Lung (tissue), 12 donors: ENCODE data around the gene CPT1B. TPM values are rescaled to one million over a fixed set of nuclear protein-coding genes. Genes with fewer than 3 reads are reported as not detected.
"Not testable (repeated sequence)": the region's sequence is repeated elsewhere in the genome, so short reads cannot be mapped to it uniquely, and the experiment has no call there.

Experiments
- ATAC-seq: fragments of 200-7000 bp; cut with Tn5 transposase; one replicate; pipeline ENCODE4 v1.9.1; 2020; ENCODE audit warnings: moderate number of reproducible peaks; ENCODE audit not compliant: insufficient read depth, low FRiP score
- DNase-seq, 3 donors: peaks; one replicate each; pipeline ENCODE4 v3.0.0-alpha.2; 2013 to 2017
- H3K27ac ChIP-seq, 2 donors: one replicate each; pipeline ENCODE4 v1.5.1; 2013; ENCODE audit warnings: mild to moderate bottlenecking in 2 of 2, moderate library complexity in 2 of 2, control low read depth in 1 of 2, inconsistent platforms in 1 of 2, low read depth in 1 of 2, low read length in 1 of 2
- H3K27me3 ChIP-seq, 3 donors: one replicate each; pipeline ENCODE4 v1.5.1; 2013; ENCODE audit warnings: low read length in 2 of 3; ENCODE audit not compliant: control insufficient read depth in 3 of 3, insufficient read depth in 3 of 3
- H3K36me3 ChIP-seq, 4 donors: one replicate each; pipeline ENCODE4 v1.5.1; 2013; ENCODE audit warnings: low read length in 4 of 4, mild to moderate bottlenecking in 1 of 4, moderate library complexity in 1 of 4; ENCODE audit not compliant: control insufficient read depth in 4 of 4, insufficient read depth in 4 of 4
- H3K4me1 ChIP-seq, 5 donors: one replicate each; pipeline ENCODE4 v1.5.1; 2013; ENCODE audit warnings: low read length in 5 of 5, mild to moderate bottlenecking in 2 of 5, moderate library complexity in 1 of 5; ENCODE audit not compliant: control insufficient read depth in 5 of 5, insufficient read depth in 5 of 5
- H3K4me3 ChIP-seq: one replicate; pipeline ENCODE4 v1.5.1; 2013; ENCODE audit warnings: mild to moderate bottlenecking, control low read depth, moderate library complexity
- H3K9ac ChIP-seq, 2 donors: one replicate each; pipeline ENCODE4 v1.5.1; 2013; ENCODE audit warnings: low read length in 2 of 2, control low read depth in 1 of 2; ENCODE audit not compliant: insufficient read depth in 1 of 2
- H3K9me3 ChIP-seq, 4 donors: one replicate each; pipeline ENCODE4 v1.5.1; 2013; ENCODE audit warnings: low read length in 3 of 4, mild to moderate bottlenecking in 1 of 4, moderate library complexity in 1 of 4; ENCODE audit not compliant: control insufficient read depth in 4 of 4, insufficient read depth in 3 of 4
- WGBS, 2 donors: extraction: QIAGEN DNeasy Blood & Tissue Kit; methylation state at CpG; one replicate each; pipeline ENCODE4 v1.1.7; 2013; 5-methylcytosine and 5-hydroxymethylcytosine counted together
- polyA plus RNA-seq, 2 donors: library from polyadenylated mRNA; stranded (reverse); fragments of 200-250 nt; gene quantifications; one replicate each; pipeline ENCODE4 v1.2.1, GENCODE V29; 2013
- total RNA-seq, 2 donors: library from RNA; depleted of rRNA in 1 of 2; stranded (reverse); fragments of >200 nt in 1 of 2; gene quantifications; one replicate each; pipeline ENCODE4 v1.2.1, GENCODE V29; 2014 to 2021
- TF ChIP-seq, protein P1 (sequence below): IDR thresholded peaks from 2 replicates; pipeline ENCODE4 v1.5.1; 2012; ENCODE audit warnings: mild to moderate bottlenecking; ENCODE audit errors: control extremely low read depth, extremely low read depth
- donor health status: control.
- donor health status: control.
- donor health status: Bipolar disorder and iron deficiency.
- donor health status: healthy.
- donor health status: DM: yes; HTN: yes; CAD: no.

Gene CPT1B
- total and polyA plus RNA-seq, 4 donors: 5.7 to 21.2 (median 13.2) TPM

DNA sequence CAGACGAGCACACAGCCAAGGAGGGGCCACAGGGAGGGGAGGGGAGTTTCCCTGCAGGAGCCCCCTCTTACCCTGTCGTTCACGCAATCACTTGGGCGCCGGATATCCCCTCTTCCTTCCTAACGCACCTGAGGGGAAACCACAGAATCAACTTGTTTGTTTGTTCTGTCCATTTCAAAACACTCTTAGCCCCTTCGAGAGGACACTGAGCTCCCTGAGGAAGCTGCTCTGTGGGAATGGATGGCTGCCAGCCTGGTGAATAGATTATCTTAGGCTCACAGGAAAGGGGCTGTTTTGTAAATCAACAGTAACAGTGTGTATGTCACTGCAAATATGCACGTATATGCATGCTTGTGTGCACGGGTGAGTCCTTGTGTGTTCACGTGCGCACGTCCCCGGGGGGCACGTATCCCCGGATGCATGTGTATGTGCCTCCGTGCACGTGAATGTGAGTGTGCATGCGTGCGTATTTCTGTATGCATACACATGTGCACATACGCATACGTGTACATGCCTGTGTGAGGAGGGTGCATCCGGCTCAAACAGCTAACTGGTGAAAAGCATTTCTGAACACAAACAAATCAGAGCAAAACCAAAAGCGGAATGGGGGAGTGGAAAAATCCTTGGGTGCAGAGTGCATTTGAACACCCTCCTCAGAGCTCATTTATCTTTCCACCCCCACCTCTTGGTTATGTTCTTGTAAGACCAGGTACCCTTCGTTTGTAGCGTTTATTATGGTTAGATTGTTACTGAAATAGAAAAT is 42.5 kb upstream of the CPT1B start:
- no peak overlapping the region for H3K9ac ChIP-seq
- DNase-seq: peak; percentile 87 to 92 (median 90)
- TF ChIP-seq, protein P1, sequence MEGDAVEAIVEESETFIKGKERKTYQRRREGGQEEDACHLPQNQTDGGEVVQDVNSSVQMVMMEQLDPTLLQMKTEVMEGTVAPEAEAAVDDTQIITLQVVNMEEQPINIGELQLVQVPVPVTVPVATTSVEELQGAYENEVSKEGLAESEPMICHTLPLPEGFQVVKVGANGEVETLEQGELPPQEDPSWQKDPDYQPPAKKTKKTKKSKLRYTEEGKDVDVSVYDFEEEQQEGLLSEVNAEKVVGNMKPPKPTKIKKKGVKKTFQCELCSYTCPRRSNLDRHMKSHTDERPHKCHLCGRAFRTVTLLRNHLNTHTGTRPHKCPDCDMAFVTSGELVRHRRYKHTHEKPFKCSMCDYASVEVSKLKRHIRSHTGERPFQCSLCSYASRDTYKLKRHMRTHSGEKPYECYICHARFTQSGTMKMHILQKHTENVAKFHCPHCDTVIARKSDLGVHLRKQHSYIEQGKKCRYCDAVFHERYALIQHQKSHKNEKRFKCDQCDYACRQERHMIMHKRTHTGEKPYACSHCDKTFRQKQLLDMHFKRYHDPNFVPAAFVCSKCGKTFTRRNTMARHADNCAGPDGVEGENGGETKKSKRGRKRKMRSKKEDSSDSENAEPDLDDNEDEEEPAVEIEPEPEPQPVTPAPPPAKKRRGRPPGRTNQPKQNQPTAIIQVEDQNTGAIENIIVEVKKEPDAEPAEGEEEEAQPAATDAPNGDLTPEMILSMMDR: no peak
- H3K4me1 ChIP-seq: peaks cover 0 to 8% (median 4%) of the 10 kb centered on the region in 5 donors
- H3K4me3 ChIP-seq: no peak overlapping the region
- ATAC-seq: no peak
- H3K9me3 ChIP-seq: no peaks in the 10 kb centered on the region
- H3K27ac ChIP-seq: no peak overlapping the region
- H3K27me3 ChIP-seq: peaks cover 0 to 12% (median 6%) of the 10 kb centered on the region in 3 donors
- 6 to 12% methylated on average over 25 of the region's 25 CpGs for WGBS, 2 donors
- peaks cover 0 to 12% (median 0%) of the 10 kb centered on the region in 4 donors for H3K36me3 ChIP-seq

DNA sequence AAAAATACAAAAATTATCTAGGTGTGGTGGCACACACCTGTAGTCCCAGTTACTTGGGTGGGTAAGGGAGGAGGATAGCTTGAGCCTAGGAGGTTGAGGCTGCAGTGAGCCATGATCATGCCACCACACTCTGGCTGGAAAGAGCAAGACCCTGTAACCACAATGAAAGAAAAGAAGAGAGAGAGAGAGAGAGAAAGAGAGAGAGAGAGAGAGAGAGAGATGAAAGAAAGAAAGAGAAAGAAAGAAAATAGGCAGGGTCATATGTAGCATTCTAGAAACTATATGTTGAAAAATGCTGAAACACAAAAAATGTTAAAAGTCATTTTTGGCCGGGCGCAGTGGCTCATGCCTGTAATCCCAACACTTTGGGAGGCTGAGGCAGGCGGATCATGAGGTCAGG is 36.1 kb upstream of the CPT1B start:
- peaks cover 0 to 17% (median 3%) of the 10 kb centered on the region in 3 donors for H3K27me3 ChIP-seq

DNA sequence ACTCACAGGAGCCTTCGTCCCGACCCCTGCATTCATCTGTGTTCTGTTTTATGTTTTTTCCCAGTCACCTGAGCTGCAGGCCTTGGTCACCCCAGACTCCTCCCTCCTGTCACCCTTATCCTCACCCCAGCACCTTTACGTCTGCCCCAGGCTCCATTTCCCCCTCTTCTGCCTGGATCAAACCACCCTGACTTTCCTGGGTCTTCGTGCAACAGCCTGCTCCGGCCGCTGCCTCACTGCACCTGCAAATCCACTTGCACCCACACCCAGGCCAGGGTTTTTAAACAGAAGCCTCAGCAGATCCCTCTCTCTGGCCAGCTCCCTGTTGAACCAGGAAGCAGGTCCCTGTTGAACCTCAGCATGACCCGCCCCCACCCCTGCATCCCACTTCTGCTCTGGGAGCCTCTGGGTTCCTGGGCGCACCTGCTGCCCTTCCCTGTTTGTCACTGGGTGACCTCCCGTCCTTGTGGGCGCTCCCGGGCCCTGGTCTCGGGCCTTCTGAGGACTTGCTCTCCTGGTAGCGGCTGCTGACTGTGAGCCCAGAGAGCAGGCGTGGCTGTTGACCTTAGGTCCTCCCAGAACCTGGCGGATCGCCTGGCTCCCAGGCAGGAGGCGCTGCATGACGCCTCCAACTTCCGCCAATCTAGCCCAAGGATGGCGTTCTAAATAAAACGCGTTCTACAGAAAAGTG is 35.2 kb upstream of the CPT1B start:
- H3K4me3 ChIP-seq: no peak overlapping the region
- H3K4me1 ChIP-seq: peaks cover 0 to 5% (median 0%) of the 10 kb centered on the region in 5 donors
- no peak for DNase-seq
- H3K36me3 ChIP-seq: no peaks in the 10 kb centered on the region
- H3K9me3 ChIP-seq: no peaks in the 10 kb centered on the region
- 60 to 71% methylated on average over 22 of the region's 22 CpGs for WGBS, 2 donors
- ATAC-seq: peak; percentile 62
- TF ChIP-seq, protein P1: no peak
- H3K9ac ChIP-seq: no peak overlapping the region
- H3K27me3 ChIP-seq: peaks cover 0 to 17% (median 3%) of the 10 kb centered on the region in 3 donors
- peak overlapping the region; percentile 14 to 68 for H3K27ac ChIP-seq

More for the DNA sequence above, 36.1 kb upstream of the CPT1B start:
- H3K9me3 ChIP-seq, H3K36me3 ChIP-seq, DNase-seq, H3K4me1 ChIP-seq, H3K27ac ChIP-seq, H3K4me3 ChIP-seq, H3K9ac ChIP-seq, ATAC-seq: not testable (repeated sequence)
- 62 to 95% methylated on average over 3 of the region's 3 CpGs for WGBS, 2 donors
